GM20000 (cell line): ENCODE results near the gene CD33.

Experiments
- DNase-seq: peaks from one replicate; pipeline ENCODE4 v3.0.0; 2012; ENCODE audit warnings: low spot score
- CTCF ChIP-seq: IDR thresholded peaks from 2 replicates; pipeline ENCODE4 v1.5.1; 2012; ENCODE audit warnings: mild to moderate bottlenecking, control low read depth; ENCODE audit errors: extremely low read depth, missing control alignments

CD33 gene

GRCh38 chr19:51251468-51251820 is 26.6 kb downstream of the CD33 start:
- no peak for DNase-seq
- TF ChIP-seq CTCF, result no peak

- no peak for DNase-seq
- TF ChIP-seq CTCF, result no peak
Observed at GRCh38 chr19:51252306-51253079, 27.6 kb downstream of the CD33 start.

GRCh38 chr19:51253088-51253806 is 28.4 kb downstream of the CD33 start:
- no peak for DNase-seq
- no peak for TF ChIP-seq CTCF

GRCh38 chr19:51256155-51256625 is 31.3 kb downstream of the CD33 start:
- no peak for DNase-seq
- no peak for TF ChIP-seq CTCF

GRCh38 chr19:51257471-51257870 is 32.6 kb downstream of the CD33 start:
- no peak for DNase-seq
- TF ChIP-seq CTCF, result no peak

GRCh38 chr19:51258165-51259160 is 33.6 kb downstream of the CD33 start:
- no peak for TF ChIP-seq CTCF
- DNase-seq, result no peak
